Heart left ventricle (tissue), 13 donors: Measurements from ENCODE around the gene LMAN2.

ENCODE experiments used
- POLR2A ChIP-seq, 2 donors: fragments of 450-650 bp; IDR thresholded peaks; one replicate each; pipeline ENCODE4 v1.6.1; 2017; ENCODE audit warnings: antibody characterized with exemption in 2 of 2, mild to moderate bottlenecking in 2 of 2, moderate library complexity in 2 of 2
- TF ChIP-seq, protein P1 (sequence below), 12 donors: fragments of 200-600 bp; sonication (generic) in 4 of 12; IDR thresholded peaks; one replicate each; pipeline versions ENCODE4 v1.5.0 to v1.8.0; 2018 to 2022; ENCODE audit warnings: antibody characterized with exemption in 12 of 12, mild to moderate bottlenecking in 5 of 12
- donor health status: ischemic (EF 13 %, LVEDD 7.1; RV severe dilation, severe dysfunction).
- donor health status: DM: no; HTN: yes; CAD: no.
- donor health status: DM: no; HTN: no; CAD: no.
- donor health status: ischemic (EF 25% LVEDD 6.9; RV normal size, moderate dysfunction).
- donor health status: ischemic (EF 25% LVEDD 5.7; RV mildly dilated, moderate dysfunction).
- donor health status: ischemic (EF 35%, LVEDD 5.7; RV mildly dilated, moderate dysfunction).
- donor health status: nonischemic (EF 11% LVEDD 7.7; RV severe dilation, severe dysfunction).
- donor health status: DM: yes; HTN: yes; CAD: no.
- donor health status: PGD.
- donor health status: ischemic (EF 29% LVEDD 5.4; RV normal size, mild dysfunction).
- donor health status: nonischemic (EF 23%, LVEDD 6.1; RV moderate dilation, normal function).

DNA sequence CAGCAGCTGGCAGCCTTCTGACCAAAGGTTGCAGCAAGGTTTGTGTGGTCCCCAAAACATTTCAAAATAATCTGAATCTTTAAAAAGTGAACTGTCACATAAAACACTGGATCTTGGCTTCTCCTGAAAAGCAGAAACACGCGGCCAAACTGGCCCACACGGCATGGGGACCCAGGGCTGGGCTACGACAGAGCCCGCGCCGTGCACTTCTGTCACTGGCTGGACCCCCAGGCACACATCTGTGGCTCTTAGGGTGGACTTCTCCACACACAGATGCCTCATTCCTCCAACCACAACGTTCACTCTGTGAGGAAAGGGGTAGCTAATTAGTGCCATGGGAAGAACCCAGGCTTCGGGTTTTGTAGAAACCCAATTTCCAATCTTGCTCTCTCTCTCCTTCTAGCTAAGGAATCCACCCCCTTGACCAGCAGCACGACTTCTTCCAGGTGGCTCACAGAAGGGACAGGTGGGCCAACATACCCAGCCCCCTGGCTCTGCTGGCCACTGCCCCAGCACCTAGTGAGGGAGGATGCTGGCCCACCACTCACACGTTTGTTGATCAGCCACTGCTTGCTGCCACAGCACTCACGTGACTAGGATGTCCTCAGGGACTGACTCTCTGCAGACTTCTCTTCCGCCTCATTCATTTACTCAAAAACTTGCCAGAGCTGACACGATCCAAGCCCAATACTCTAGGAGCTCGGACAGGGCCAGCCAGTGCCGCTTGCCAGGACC is 17.9 kb downstream of the LMAN2 start:
- TF ChIP-seq POLR2A (IDR thresholded peaks at IDR 0.05) = no peak
- TF ChIP-seq, protein P1, sequence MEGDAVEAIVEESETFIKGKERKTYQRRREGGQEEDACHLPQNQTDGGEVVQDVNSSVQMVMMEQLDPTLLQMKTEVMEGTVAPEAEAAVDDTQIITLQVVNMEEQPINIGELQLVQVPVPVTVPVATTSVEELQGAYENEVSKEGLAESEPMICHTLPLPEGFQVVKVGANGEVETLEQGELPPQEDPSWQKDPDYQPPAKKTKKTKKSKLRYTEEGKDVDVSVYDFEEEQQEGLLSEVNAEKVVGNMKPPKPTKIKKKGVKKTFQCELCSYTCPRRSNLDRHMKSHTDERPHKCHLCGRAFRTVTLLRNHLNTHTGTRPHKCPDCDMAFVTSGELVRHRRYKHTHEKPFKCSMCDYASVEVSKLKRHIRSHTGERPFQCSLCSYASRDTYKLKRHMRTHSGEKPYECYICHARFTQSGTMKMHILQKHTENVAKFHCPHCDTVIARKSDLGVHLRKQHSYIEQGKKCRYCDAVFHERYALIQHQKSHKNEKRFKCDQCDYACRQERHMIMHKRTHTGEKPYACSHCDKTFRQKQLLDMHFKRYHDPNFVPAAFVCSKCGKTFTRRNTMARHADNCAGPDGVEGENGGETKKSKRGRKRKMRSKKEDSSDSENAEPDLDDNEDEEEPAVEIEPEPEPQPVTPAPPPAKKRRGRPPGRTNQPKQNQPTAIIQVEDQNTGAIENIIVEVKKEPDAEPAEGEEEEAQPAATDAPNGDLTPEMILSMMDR (IDR thresholded peaks at IDR 0.05) = no peak
